SH-SY5Y (cell line): Measurements from ENCODE around the gene SCAF4.

Source experiments
- GATA2 ChIP-seq: IDR thresholded peaks from 2 replicates; pipeline ENCODE4 v1.6.1; 2011; ENCODE audit warnings: mild to moderate bottlenecking, low read depth, low read length
- GATA3 ChIP-seq: IDR thresholded peaks from 2 replicates; pipeline ENCODE4 v1.6.1; 2011; ENCODE audit warnings: low read depth, mild to moderate bottlenecking, low read length, moderate library complexity

DNA sequence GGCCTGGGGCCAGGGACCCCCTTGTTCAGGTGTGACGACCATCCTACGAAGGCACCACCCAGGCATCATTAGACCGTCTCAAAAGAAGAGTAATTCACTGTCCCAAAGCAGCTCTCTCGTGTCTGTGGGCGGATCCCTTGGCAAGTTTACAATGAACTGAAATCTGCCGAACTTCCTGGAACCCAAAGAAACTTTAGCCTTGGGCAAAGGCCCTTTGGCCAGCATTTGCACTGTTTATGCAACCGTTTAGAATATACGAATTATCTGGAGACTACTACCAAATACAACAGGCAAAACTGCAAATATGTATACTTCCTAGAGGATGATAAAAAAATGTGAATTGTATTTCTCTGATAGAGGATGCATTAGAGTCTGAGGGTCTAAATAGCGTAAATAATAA lies 73.9 kb downstream of the SCAF4 start:
- TF ChIP-seq GATA2: no peak
- no peak for TF ChIP-seq GATA3
